DMS153 treated with DMSO at 0.1 percent for 48 hours (cell line): ENCODE measurements around the gene PELI3.
"Not testable (repeated sequence)": the region's sequence is repeated elsewhere in the genome, so short reads cannot be mapped to it uniquely, and the experiment has no call there.

Source experiments
- DNase-seq: peaks from one replicate; lab custom pipeline; 2025; ENCODE audit not compliant: unreplicated experiment; lab: John Stamatoyannopoulos, UW

PELI3 gene

GRCh38 chr11:66466225-66467033 lies at the start of gene PELI3:
TSS of gene PELI3 (plus strand) at chr11:66466905. CDS start at chr11:66468129, 1,224 bp downstream.
- peak; percentile 69 for DNase-seq

GRCh38 chr11:66417000-66417399 lies 49.7 kb upstream of the PELI3 start:
- no peak for DNase-seq

GRCh38 chr11:66418168-66418985 lies 48.3 kb upstream of the PELI3 start:
- peak; percentile 44 for DNase-seq

- DNase-seq: no peak
Measured at GRCh38 chr11:66418986-66419308, 47.8 kb upstream of the PELI3 start.

GRCh38 chr11:66419825-66420224 lies 46.9 kb upstream of the PELI3 start:
- no peak for DNase-seq

GRCh38 chr11:66420671-66421476 lies 45.8 kb upstream of the PELI3 start, which contains the start of gene NPAS4:
TSS of gene NPAS4 (plus strand) at chr11:66421035. CDS start at chr11:66421180, 145 bp downstream.
- peak; percentile 22 for DNase-seq

GRCh38 chr11:66421492-66422205 lies 45.1 kb upstream of the PELI3 start:
- DNase-seq: no peak

- DNase-seq: no peak
Measured at GRCh38 chr11:66426314-66426713, 40.4 kb upstream of the PELI3 start.

GRCh38 chr11:66428933-66429332 lies 37.8 kb upstream of the PELI3 start:
- DNase-seq: no peak

- DNase-seq: peak; percentile 83
Measured at GRCh38 chr11:66429983-66430602, 36.6 kb upstream of the PELI3 start.

- DNase-seq: not testable (repeated sequence)
Measured at GRCh38 chr11:66431287-66431686, 35.4 kb upstream of the PELI3 start.

GRCh38 chr11:66431871-66432329 lies 34.8 kb upstream of the PELI3 start:
- not testable (repeated sequence) for DNase-seq

- no peak for DNase-seq
Measured at GRCh38 chr11:66432597-66432996, 34.1 kb upstream of the PELI3 start.

GRCh38 chr11:66437979-66438503 lies 28.7 kb upstream of the PELI3 start:
- DNase-seq: no peak

- peak; percentile 91 for DNase-seq
Measured at GRCh38 chr11:66438504-66439466, 27.9 kb upstream of the PELI3 start, which contains the start of gene MRPL11. TSS of gene MRPL11 (minus strand) at chr11:66438848. CDS start at chr11:66438754, 94 bp downstream.

- not testable (repeated sequence) for DNase-seq
Measured at GRCh38 chr11:66440101-66440939, 26.4 kb upstream of the PELI3 start.

- not testable (repeated sequence) for DNase-seq
Measured at GRCh38 chr11:66440940-66441282, 25.8 kb upstream of the PELI3 start.

- no peak for DNase-seq
Measured at GRCh38 chr11:66443602-66444001, 23.1 kb upstream of the PELI3 start.
